HPDE6-E6E7 (cell line): ENCODE results near the gene SOCS6.
"Not testable (repeated sequence)": the region's sequence is repeated elsewhere in the genome, so short reads cannot be mapped to it uniquely, and the experiment has no call there.

Experiments used
- DNase-seq: peaks from one replicate; pipeline ENCODE4 v3.0.0; 2011; ENCODE audit warnings: missing footprints; ENCODE audit errors: extremely low spot score

SOCS6 gene

GRCh38 chr18:70322928-70323327 is 34.1 kb downstream of the SOCS6 start:
- DNase-seq = no peak

GRCh38 chr18:70324897-70325296 is 36.1 kb downstream of the SOCS6 start:
- DNase-seq = no peak

- DNase-seq = no peak
Measured at GRCh38 chr18:70326255-70326654, 37.4 kb downstream of the SOCS6 start.

- no peak for DNase-seq
Measured at GRCh38 chr18:70328169-70328568, 39.3 kb downstream of the SOCS6 start.

GRCh38 chr18:70329071-70329470 is 40.2 kb downstream of the SOCS6 start:
- no peak for DNase-seq

- no peak for DNase-seq
Measured at GRCh38 chr18:70330887-70331286, 42.0 kb downstream of the SOCS6 start.

- no peak for DNase-seq
Measured at GRCh38 chr18:70331456-70332097, 42.7 kb downstream of the SOCS6 start.

GRCh38 chr18:70332694-70333093 is 43.8 kb downstream of the SOCS6 start:
- DNase-seq = no peak

GRCh38 chr18:70333316-70333715 is 44.5 kb downstream of the SOCS6 start:
- no peak for DNase-seq

- peak; percentile 20 for DNase-seq
Measured at GRCh38 chr18:70333757-70334156, 44.9 kb downstream of the SOCS6 start.

GRCh38 chr18:70334264-70334663 is 45.4 kb downstream of the SOCS6 start:
- no peak for DNase-seq

GRCh38 chr18:70334728-70335329 is 46.0 kb downstream of the SOCS6 start:
- no peak for DNase-seq

- DNase-seq = peak; percentile 33
Measured at GRCh38 chr18:70335892-70336726, 47.3 kb downstream of the SOCS6 start.

GRCh38 chr18:70337139-70337972 is 48.5 kb downstream of the SOCS6 start:
- DNase-seq = peak; percentile 88

GRCh38 chr18:70338890-70339289 is 50.0 kb downstream of the SOCS6 start:
- no peak for DNase-seq

- no peak for DNase-seq
Measured at GRCh38 chr18:70339915-70340314, 51.1 kb downstream of the SOCS6 start.

- DNase-seq = not testable (repeated sequence)
Measured at GRCh38 chr18:70348481-70348880, 59.6 kb downstream of the SOCS6 start.

- no peak for DNase-seq
Measured at GRCh38 chr18:70349316-70349715, 60.5 kb downstream of the SOCS6 start.

- DNase-seq = no peak
Measured at GRCh38 chr18:70354080-70354479, 65.2 kb downstream of the SOCS6 start.

GRCh38 chr18:70354771-70355170 is 65.9 kb downstream of the SOCS6 start:
- DNase-seq = no peak

- DNase-seq = no peak
Measured at GRCh38 chr18:70355620-70356385, 67.0 kb downstream of the SOCS6 start.
